Natural killer cell (primary cell): ENCODE measurements around the gene CHST3. TPM values are rescaled to one million over a fixed set of nuclear protein-coding genes. Genes with fewer than 3 reads are reported as not detected.

Experiments used
- ATAC-seq, 3 donors: fragments of 150-1000 bp in 2 of 3; fragments of 200-7000 bp in 1 of 3; cut with Tn5 transposase; 1 replicate in 1 of 3; 2 replicates in 2 of 3; pipeline ENCODE4 v1.10.0; 2021; ENCODE audit warnings: mild to moderate bottlenecking in 2 of 3, moderate library complexity in 2 of 3
- DNase-seq, 2 donors: peaks; one replicate each; pipeline versions ENCODE4 v3.0.0 to v3.0.0-alpha.2; 2013 to 2021; ENCODE audit warnings: mixed read lengths in 1 of 2
- H3K27ac ChIP-seq: one replicate; pipeline ENCODE4 v1.5.1; 2013; ENCODE audit warnings: mild to moderate bottlenecking, low read length
- H3K27me3 ChIP-seq: one replicate; pipeline ENCODE4 v1.6.1; 2013; ENCODE audit warnings: low read length; ENCODE audit not compliant: control insufficient read depth, insufficient read depth
- H3K36me3 ChIP-seq: one replicate; pipeline ENCODE4 v1.6.1; 2013; ENCODE audit warnings: low read length; ENCODE audit not compliant: control insufficient read depth, insufficient read depth
- H3K4me1 ChIP-seq: one replicate; pipeline ENCODE4 v1.6.1; 2013; ENCODE audit warnings: low read length; ENCODE audit not compliant: control insufficient read depth, insufficient read depth
- H3K4me3 ChIP-seq: one replicate; pipeline ENCODE4 v1.5.1; 2013; ENCODE audit warnings: low read length
- H3K9me3 ChIP-seq: one replicate; pipeline ENCODE4 v1.6.1; 2013; ENCODE audit warnings: low read length; ENCODE audit not compliant: control insufficient read depth, insufficient read depth
- H3K27ac Mint-ChIP-seq, 2 donors: one replicate each; pipeline ENCODE4 v1.8.0; 2022; ENCODE audit warnings: mild to moderate bottlenecking in 2 of 2, mixed read lengths in 2 of 2, moderate library complexity in 1 of 2
- H3K27me3 Mint-ChIP-seq, 2 donors: one replicate each; pipeline ENCODE4 v1.8.0; 2022; ENCODE audit warnings: low read depth in 2 of 2, mixed read lengths in 2 of 2
- H3K36me3 Mint-ChIP-seq: one replicate; pipeline ENCODE4 v1.8.0; 2022; ENCODE audit warnings: mixed read lengths
- H3K4me1 Mint-ChIP-seq, 2 donors: one replicate each; pipeline ENCODE4 v1.8.0; 2022; ENCODE audit warnings: mixed read lengths in 2 of 2
- H3K4me3 Mint-ChIP-seq: one replicate; pipeline ENCODE4 v1.8.0; 2022; ENCODE audit warnings: mild to moderate bottlenecking, moderate library complexity, mixed read lengths
- H3K9me3 Mint-ChIP-seq, 2 donors: one replicate each; pipeline ENCODE4 v1.8.0; 2022; ENCODE audit warnings: mixed read lengths in 2 of 2
- CTCF ChIP-seq: fragments of 200-600 bp; IDR thresholded peaks from one replicate; pipeline ENCODE4 v1.8.0; 2022; ENCODE audit warnings: antibody characterized with exemption
- WGBS: methylation state at CpG from one replicate; pipeline ENCODE4 v1.1.7; 2013; ENCODE audit warnings: missing lambda C conversion rate; ENCODE audit not compliant: insufficient coverage; 5-methylcytosine and 5-hydroxymethylcytosine counted together
- intact Hi-C: fragments of 100-400 bp; cut with micrococcal nuclease; formaldehyde crosslinking; loops from one replicate; pipeline ENCODE4 v1.14.2; 2022
- total RNA-seq, 4 donors: library from RNA; stranded (reverse); fragments of 120-200 nt in 1 of 4; gene quantifications; one replicate each; pipeline versions ENCODE4 v1.2.3 to v1.2.4, GENCODE V29; 2013 to 2022

Gene CHST3
- total RNA-seq, 3 donors from 2014 or later (not counting 1 experiment from before 2014, with no cell fraction given): not detected

DNA sequence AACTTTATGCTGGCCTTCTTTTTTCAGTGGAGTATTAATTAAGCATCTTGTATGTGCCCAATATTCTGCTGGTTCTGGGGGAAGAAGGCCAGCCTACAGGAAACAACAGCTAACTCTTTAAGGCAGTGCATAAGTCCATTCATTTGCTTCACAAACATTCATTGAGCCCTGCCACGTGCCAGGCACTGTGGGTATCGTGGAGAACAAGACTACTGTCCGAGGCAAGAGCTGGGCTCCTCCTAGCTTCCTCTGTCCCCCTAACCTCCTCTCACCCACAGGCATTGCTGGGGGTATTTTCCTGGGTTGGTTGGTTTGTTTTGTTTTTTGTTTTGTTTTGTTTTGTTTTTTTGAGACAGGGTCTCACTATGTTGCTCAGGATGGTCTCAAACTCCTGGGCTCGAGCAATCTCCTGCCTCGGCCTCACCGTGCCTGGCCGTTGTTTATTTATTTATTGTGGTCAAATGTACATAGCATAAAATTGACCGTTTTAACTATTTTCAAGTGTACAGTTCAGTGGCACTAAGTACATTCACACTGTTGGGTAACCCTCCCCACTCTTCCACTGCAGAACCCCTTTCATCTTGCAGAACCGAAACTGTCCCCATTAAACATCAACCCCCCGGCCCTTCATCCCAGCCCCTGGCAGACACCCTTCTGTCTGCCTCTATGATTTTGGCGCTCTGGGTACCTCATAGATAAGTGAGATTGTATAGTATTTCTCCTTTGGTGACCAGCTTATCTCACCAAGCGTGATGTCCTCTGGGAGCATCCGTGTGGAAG lies 32.6 kb downstream of the CHST3 start:
- H3K4me1 ChIP-seq: peaks cover 14% of the 10 kb centered on the region
- H3K4me3 ChIP-seq: no peak overlapping the region
- H3K27me3 ChIP-seq: peaks cover 2% of the 10 kb centered on the region
- H3K27ac ChIP-seq: no peak overlapping the region
- no peaks in the 10 kb centered on the region for H3K9me3 ChIP-seq
- H3K36me3 ChIP-seq: no peaks in the 10 kb centered on the region
- Mint-ChIP-seq H3K27me3 (peaks cover 0 to 8% of the 10 kb centered on the region in 2 donors), H3K9me3 (no peaks in the 10 kb centered on the region), H3K4me1 (peaks cover 6 to 8% of the 10 kb centered on the region in 2 donors), H3K4me3 (no peak overlapping the region), H3K36me3 (no peaks in the 10 kb centered on the region), H3K27ac (no peak overlapping the region)
- intact Hi-C loops: no loop called here
- no peak for DNase-seq
- no peak for TF ChIP-seq CTCF
- WGBS: 70% methylated on average over 12 of the region's 13 CpGs
- no peak for ATAC-seq

GRCh38 chr10:71998119-71998839 lies 34.1 kb downstream of the CHST3 start:
- Histone ChIP-seq H3K27me3 (peaks cover 2% of the 10 kb centered on the region), H3K4me1 (peaks cover 14% of the 10 kb centered on the region), H3K9me3 (no peaks in the 10 kb centered on the region), H3K27ac (no peak overlapping the region), H3K36me3 (no peaks in the 10 kb centered on the region), H3K4me3 (no peak overlapping the region)
- Mint-ChIP-seq H3K27me3 (peaks cover 0 to 7% of the 10 kb centered on the region in 2 donors), H3K27ac (no peak overlapping the region), H3K9me3 (no peaks in the 10 kb centered on the region), H3K36me3 (no peaks in the 10 kb centered on the region), H3K4me1 (peaks cover 6 to 8% of the 10 kb centered on the region in 2 donors), H3K4me3 (no peak overlapping the region)
- ATAC-seq (no peak), DNase-seq (no peak)
- 90% methylated on average over 14 of the region's 14 CpGs for WGBS
- intact Hi-C loops: no loop called here
- TF ChIP-seq CTCF: no peak

DNA sequence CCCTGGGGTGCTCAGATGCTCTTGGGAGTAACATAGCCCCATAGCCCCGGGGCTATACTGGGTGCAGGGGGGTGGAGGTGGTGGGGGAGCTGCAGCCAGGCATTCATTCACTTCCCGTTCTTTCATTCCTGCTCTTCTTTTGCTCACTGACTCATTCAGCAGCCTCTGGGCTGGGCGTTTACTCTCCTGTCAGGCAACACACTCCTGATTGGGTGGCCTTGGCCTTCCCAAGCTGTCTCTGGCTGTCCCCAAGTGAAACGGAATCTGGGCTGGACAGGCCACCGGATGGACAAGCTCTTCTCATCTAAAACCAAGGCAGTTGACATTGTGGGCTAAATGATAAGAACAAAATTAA lies 34.6 kb downstream of the CHST3 start:
- Histone ChIP-seq H3K27me3 (peaks cover 2% of the 10 kb centered on the region), H3K4me1 (peaks cover 14% of the 10 kb centered on the region), H3K4me3 (no peak overlapping the region), H3K27ac (no peak overlapping the region), H3K36me3 (no peaks in the 10 kb centered on the region), H3K9me3 (no peaks in the 10 kb centered on the region)
- peaks cover 6 to 8% of the 10 kb centered on the region in 2 donors for H3K4me1 Mint-ChIP-seq
- H3K9me3 Mint-ChIP-seq: no peaks in the 10 kb centered on the region
- WGBS: 86% methylated on average over 5 of the region's 5 CpGs
- peaks cover 0 to 5% of the 10 kb centered on the region in 2 donors for H3K27me3 Mint-ChIP-seq
- ATAC-seq: no peak
- H3K36me3 Mint-ChIP-seq: no peaks in the 10 kb centered on the region
- H3K27ac Mint-ChIP-seq: no peak overlapping the region
- no peak for DNase-seq
- no peak for TF ChIP-seq CTCF
- H3K4me3 Mint-ChIP-seq: no peak overlapping the region
- intact Hi-C loops: no loop called here
